GM19099 (cell line): ENCODE measurements around the gene MRPL9.

ENCODE experiments used
- POLR2A ChIP-seq: IDR thresholded peaks from 3 replicates; pipeline ENCODE4 v1.6.1; 2011; ENCODE audit warnings: low read depth; ENCODE audit not compliant: insufficient read length; ENCODE audit errors: extremely low read depth

MRPL9 gene

GRCh38 chr1:151760597-151761385 is 2.5 kb downstream of the MRPL9 start:
- no peak for TF ChIP-seq POLR2A

- no peak for TF ChIP-seq POLR2A
These were observed 4.1 kb downstream of the MRPL9 start for GRCh38 chr1:151759241-151759640.

GRCh38 chr1:151756291-151756690 is 7.0 kb downstream of the MRPL9 start:
- no peak for TF ChIP-seq POLR2A

GRCh38 chr1:151741516-151741915 is 21.8 kb downstream of the MRPL9 start:
- TF ChIP-seq POLR2A = no peak

GRCh38 chr1:151739590-151740355 is 23.5 kb downstream of the MRPL9 start:
- no peak for TF ChIP-seq POLR2A

GRCh38 chr1:151737479-151737878 is 25.8 kb downstream of the MRPL9 start:
- TF ChIP-seq POLR2A = no peak

- no peak for TF ChIP-seq POLR2A
These were observed 26.3 kb downstream of the MRPL9 start for GRCh38 chr1:151737026-151737425.

- TF ChIP-seq POLR2A = no peak
These were observed 30.2 kb downstream of the MRPL9 start for GRCh38 chr1:151733126-151733525.

- TF ChIP-seq POLR2A = no peak
These were observed 33.4 kb downstream of the MRPL9 start for GRCh38 chr1:151729966-151730291.

- TF ChIP-seq POLR2A = no peak
These were observed 33.9 kb downstream of the MRPL9 start for GRCh38 chr1:151729157-151729965.

- TF ChIP-seq POLR2A = no peak
These were observed 34.9 kb downstream of the MRPL9 start for GRCh38 chr1:151728151-151729054.

GRCh38 chr1:151723726-151724370 is 39.4 kb downstream of the MRPL9 start:
- TF ChIP-seq POLR2A = no peak

- TF ChIP-seq POLR2A = no peak
These were observed 41.3 kb downstream of the MRPL9 start for GRCh38 chr1:151721788-151722510.

- no peak for TF ChIP-seq POLR2A
These were observed 42.1 kb downstream of the MRPL9 start, which contains the start of gene RIIAD1 for GRCh38 chr1:151720974-151721787. RIIAD1 (plus strand) TSS chr1:151721522; CDS start chr1:151721537, 15 bp downstream.
